HepG2 (cell line): ENCODE results near the gene SEC23IP. TPM values are rescaled to one million over a fixed set of nuclear protein-coding genes. Genes with fewer than 3 reads are reported as not detected.

Experiments
- CREB1 ChIP-seq, 2 experiments: fragments of 450-650 bp in 1 of 2; IDR thresholded peaks; 2 replicates each; pipeline ENCODE4 v1.6.1; 2016 to 2017; ENCODE audit warnings: control low read depth in 1 of 2, mild to moderate bottlenecking in 1 of 2, missing compliant biosample characterization in 1 of 2, missing genetic modification characterization in 1 of 2
- CREM ChIP-seq, 2 experiments: sonication (generic) in 1 of 2; formaldehyde crosslinking in 1 of 2; IDR thresholded peaks; 2 replicates each; pipeline versions ENCODE4 v1.4.0 to v1.6.1; 2016 to 2020; ENCODE audit warnings: antibody characterized with exemption in 1 of 2, mild to moderate bottlenecking in 1 of 2, missing genetic modification reagents in 1 of 2
- FOXK2 ChIP-seq: fragments of 450-650 bp; IDR thresholded peaks from 2 replicates; pipeline ENCODE4 v1.6.1; 2016
- HNF4A ChIP-seq: sonication (generic); formaldehyde crosslinking; IDR thresholded peaks from 2 replicates; pipeline ENCODE4 v1.4.0; 2020; ENCODE audit warnings: missing genetic modification reagents
- ISL2 ChIP-seq: sonication (generic); formaldehyde crosslinking; IDR thresholded peaks from 2 replicates; pipeline ENCODE4 v1.5.0; 2020; ENCODE audit warnings: missing genetic modification reagents
- MIXL1 ChIP-seq: IDR thresholded peaks from 2 replicates; pipeline ENCODE4 v1.6.1; 2016
- MYNN ChIP-seq: sonication (generic); formaldehyde crosslinking; IDR thresholded peaks from 2 replicates; pipeline ENCODE4 v1.4.0; 2020; ENCODE audit warnings: mild to moderate bottlenecking, low read depth, missing genetic modification reagents
- PITX1 ChIP-seq: sonication (generic); formaldehyde crosslinking; IDR thresholded peaks from 2 replicates; pipeline ENCODE4 v1.5.1; 2020; ENCODE audit warnings: mild to moderate bottlenecking, missing genetic modification reagents
- SSRP1 ChIP-seq: IDR thresholded peaks from 2 replicates; pipeline ENCODE4 v1.6.1; 2016; ENCODE audit warnings: control low read depth
- THAP11 ChIP-seq: IDR thresholded peaks from 2 replicates; pipeline ENCODE4 v1.6.1; 2016; ENCODE audit warnings: missing biosample characterization, missing genetic modification reagents
- ZFP90 ChIP-seq: sonication (generic); formaldehyde crosslinking; IDR thresholded peaks from 2 replicates; pipeline ENCODE4 v1.8.0; 2022; ENCODE audit warnings: missing genetic modification reagents, mild to moderate bottlenecking, inconsistent platforms, borderline replicate concordance
- ZNF12 ChIP-seq: sonication (generic); formaldehyde crosslinking; IDR thresholded peaks from 2 replicates; pipeline ENCODE4 v1.5.0; 2020; ENCODE audit warnings: missing genetic modification reagents
- ZSCAN25 ChIP-seq: sonication (generic); formaldehyde crosslinking; IDR thresholded peaks from 2 replicates; pipeline ENCODE4 v1.8.0; 2022; ENCODE audit warnings: mild to moderate bottlenecking, missing genetic modification reagents
- polyA plus RNA-seq, 8 experiments: library from polyadenylated mRNA; depleted of rRNA in 3 of 8; stranded (reverse) in 7 of 8; unstranded in 1 of 8; fragments of >200 nt; fragmentation: Illumina TruSeq in 4 of 8; extraction: Trizol in 4 of 8; gene quantifications; 2 replicates each; pipeline versions ENCODE4 v1.2.1 to v1.2.3, GENCODE V29; 2011 to 2016; ENCODE audit warnings: low read depth in 4 of 8, missing spikeins in 1 of 8, mixed read lengths in 1 of 8; ENCODE audit not compliant: insufficient read depth in 1 of 8
- total RNA-seq, 5 experiments: library from RNA; depleted of rRNA; stranded (reverse); fragments of >200 nt; fragmentation: Illumina TruSeq; extraction: Trizol; gene quantifications; 2 replicates each; pipeline ENCODE4 v1.2.3, GENCODE V29; 2016; ENCODE audit warnings: low read depth in 1 of 5
- TF ChIP-seq, protein P1 (sequence below): IDR thresholded peaks from 2 replicates; pipeline ENCODE4 v1.6.1; 2016; ENCODE audit warnings: low read depth, borderline replicate concordance
- TF ChIP-seq, protein P2 (sequence below): sonication (generic); formaldehyde crosslinking; IDR thresholded peaks from 2 replicates; pipeline ENCODE4 v1.5.1; 2020; ENCODE audit warnings: missing genetic modification reagents, mild to moderate bottlenecking, borderline replicate concordance
- TF ChIP-seq, protein P3 (sequence below): sonication (generic); formaldehyde crosslinking; conservative IDR thresholded peaks from 2 replicates; pipeline ENCODE4 v1.4.0; 2020; ENCODE audit warnings: missing genetic modification reagents
- TF ChIP-seq, protein P4 (sequence below): sonication (generic); formaldehyde crosslinking; IDR thresholded peaks from 2 replicates; pipeline ENCODE4 v1.5.0; 2020; ENCODE audit warnings: missing genetic modification reagents, mild to moderate bottlenecking, borderline replicate concordance
- TF ChIP-seq, protein P5 (sequence below): sonication (generic); formaldehyde crosslinking; IDR thresholded peaks from 2 replicates; pipeline ENCODE4 v1.4.0; 2020; ENCODE audit warnings: missing genetic modification reagents
- TF ChIP-seq, protein P6 (sequence below): IDR thresholded peaks from 2 replicates; pipeline ENCODE4 v1.6.1; 2016; ENCODE audit warnings: low read depth, missing genetic modification reagents, missing compliant biosample characterization

The SEC23IP gene
- total and polyA plus RNA-seq, 2 of the 13 experiments (the other 11 are each of a cell fraction or from before 2014, with no cell fraction given) = 32.3 to 57.7 TPM

DNA sequence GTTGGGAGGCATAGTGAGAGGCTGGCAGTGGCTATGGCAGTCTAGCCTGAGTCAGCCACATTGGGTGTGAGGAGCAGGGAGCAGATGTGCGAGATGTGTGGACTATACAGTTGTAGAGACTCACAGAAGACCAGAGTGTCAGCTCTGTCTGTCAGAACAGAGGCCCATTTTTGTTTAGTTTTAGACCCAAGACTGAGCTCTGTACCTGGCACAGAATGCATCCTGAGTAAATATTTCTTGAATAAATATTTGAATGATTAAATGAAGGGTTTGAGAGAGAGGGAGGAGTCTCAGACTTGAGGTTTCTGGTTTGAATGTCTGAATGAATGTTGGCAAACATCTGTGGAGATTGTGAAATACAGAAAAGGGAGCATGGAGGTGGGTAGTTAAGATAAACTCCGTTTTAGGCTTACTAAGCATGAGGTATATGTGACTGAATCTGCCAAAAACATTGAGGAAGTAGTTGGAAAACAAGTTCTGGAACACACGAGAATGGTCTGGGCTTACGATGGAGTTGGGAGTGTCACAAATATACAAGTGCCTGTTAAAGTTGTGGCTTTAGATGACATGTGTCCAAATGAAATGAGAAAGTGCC, 3.6 kb downstream of the SEC23IP start (continued):
- TF ChIP-seq, protein P1, sequence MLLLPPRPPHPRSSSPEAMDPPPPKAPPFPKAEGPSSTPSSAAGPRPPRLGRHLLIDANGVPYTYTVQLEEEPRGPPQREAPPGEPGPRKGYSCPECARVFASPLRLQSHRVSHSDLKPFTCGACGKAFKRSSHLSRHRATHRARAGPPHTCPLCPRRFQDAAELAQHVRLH (CRISPR knock-in tag) = no peak
- TF ChIP-seq, protein P2, sequence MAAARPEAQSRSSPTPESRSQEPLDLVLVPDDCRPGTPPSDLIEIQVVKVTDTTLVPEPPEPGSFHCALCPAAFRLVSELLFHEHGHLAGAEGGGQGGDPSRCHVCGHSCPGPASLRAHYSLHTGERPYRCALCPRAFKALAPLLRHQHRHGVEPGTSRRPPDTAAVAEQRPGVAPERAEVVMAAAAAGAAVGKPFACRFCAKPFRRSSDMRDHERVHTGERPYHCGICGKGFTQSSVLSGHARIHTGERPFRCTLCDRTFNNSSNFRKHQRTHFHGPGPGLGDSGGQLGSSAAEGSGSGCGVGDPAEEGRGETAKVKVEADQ = 0 out of 2 replicates have a peak, but pooled peaks have one; percentile 25
- TF ChIP-seq ZSCAN25 (CRISPR knock-in tag) = no peak
- 0 out of 2 replicates have a peak, but pooled peaks have one; percentile 27 for TF ChIP-seq ZFP90 (CRISPR knock-in tag)
- TF ChIP-seq CREM (IDR thresholded peaks at IDR 0.05) = peak; percentile 51
- TF ChIP-seq CREM (CRISPR knock-in tag; IDR thresholded peaks at IDR 0.05) = no peak
- TF ChIP-seq HNF4A (CRISPR knock-in tag) = peak; percentile 57
- TF ChIP-seq CREB1 (IDR thresholded peaks at IDR 0.05) = no peak
- TF ChIP-seq CREB1 (CRISPR knock-in tag; IDR thresholded peaks at IDR 0.05) = peak; percentile 74
- TF ChIP-seq, protein P3, sequence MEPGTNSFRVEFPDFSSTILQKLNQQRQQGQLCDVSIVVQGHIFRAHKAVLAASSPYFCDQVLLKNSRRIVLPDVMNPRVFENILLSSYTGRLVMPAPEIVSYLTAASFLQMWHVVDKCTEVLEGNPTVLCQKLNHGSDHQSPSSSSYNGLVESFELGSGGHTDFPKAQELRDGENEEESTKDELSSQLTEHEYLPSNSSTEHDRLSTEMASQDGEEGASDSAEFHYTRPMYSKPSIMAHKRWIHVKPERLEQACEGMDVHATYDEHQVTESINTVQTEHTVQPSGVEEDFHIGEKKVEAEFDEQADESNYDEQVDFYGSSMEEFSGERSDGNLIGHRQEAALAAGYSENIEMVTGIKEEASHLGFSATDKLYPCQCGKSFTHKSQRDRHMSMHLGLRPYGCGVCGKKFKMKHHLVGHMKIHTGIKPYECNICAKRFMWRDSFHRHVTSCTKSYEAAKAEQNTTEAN (CRISPR knock-in tag) = 0 out of 2 replicates have a peak, but pooled peaks have one; percentile 26
- peak; percentile 35; the same call in 1 of the 2 replicates for TF ChIP-seq MIXL1 (CRISPR knock-in tag)
- 0 out of 2 replicates have a peak, but pooled peaks have one; percentile 18 for TF ChIP-seq PITX1 (CRISPR knock-in tag)
- peak; percentile 16; the same call in 1 of the 2 replicates for TF ChIP-seq THAP11 (CRISPR knock-in tag)
- 0 out of 2 replicates have a peak, but pooled peaks have one; percentile 26 for TF ChIP-seq SSRP1 (CRISPR knock-in tag)
- no peak for TF ChIP-seq FOXK2
- TF ChIP-seq, protein P4, sequence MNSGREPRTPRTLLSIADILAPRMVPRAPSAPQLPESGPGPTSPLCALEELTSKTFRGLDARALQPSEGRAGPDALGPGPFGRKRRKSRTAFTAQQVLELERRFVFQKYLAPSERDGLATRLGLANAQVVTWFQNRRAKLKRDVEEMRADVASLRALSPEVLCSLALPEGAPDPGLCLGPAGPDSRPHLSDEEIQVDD (CRISPR knock-in tag) = no peak
- peak; percentile 17; the same call in 1 of the 2 replicates for TF ChIP-seq ZNF12 (CRISPR knock-in tag)
- TF ChIP-seq, protein P5, sequence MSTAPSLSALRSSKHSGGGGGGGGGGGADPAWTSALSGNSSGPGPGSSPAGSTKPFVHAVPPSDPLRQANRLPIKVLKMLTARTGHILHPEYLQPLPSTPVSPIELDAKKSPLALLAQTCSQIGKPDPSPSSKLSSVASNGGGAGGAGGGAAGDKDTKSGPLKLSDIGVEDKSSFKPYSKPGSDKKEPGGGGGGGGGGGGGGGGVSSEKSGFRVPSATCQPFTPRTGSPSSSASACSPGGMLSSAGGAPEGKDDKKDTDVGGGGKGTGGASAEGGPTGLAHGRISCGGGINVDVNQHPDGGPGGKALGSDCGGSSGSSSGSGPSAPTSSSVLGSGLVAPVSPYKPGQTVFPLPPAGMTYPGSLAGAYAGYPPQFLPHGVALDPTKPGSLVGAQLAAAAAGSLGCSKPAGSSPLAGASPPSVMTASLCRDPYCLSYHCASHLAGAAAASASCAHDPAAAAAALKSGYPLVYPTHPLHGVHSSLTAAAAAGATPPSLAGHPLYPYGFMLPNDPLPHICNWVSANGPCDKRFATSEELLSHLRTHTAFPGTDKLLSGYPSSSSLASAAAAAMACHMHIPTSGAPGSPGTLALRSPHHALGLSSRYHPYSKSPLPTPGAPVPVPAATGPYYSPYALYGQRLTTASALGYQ (CRISPR knock-in tag) = 0 out of 2 replicates have a peak, but pooled peaks have one; percentile 56
- TF ChIP-seq, protein P6, sequence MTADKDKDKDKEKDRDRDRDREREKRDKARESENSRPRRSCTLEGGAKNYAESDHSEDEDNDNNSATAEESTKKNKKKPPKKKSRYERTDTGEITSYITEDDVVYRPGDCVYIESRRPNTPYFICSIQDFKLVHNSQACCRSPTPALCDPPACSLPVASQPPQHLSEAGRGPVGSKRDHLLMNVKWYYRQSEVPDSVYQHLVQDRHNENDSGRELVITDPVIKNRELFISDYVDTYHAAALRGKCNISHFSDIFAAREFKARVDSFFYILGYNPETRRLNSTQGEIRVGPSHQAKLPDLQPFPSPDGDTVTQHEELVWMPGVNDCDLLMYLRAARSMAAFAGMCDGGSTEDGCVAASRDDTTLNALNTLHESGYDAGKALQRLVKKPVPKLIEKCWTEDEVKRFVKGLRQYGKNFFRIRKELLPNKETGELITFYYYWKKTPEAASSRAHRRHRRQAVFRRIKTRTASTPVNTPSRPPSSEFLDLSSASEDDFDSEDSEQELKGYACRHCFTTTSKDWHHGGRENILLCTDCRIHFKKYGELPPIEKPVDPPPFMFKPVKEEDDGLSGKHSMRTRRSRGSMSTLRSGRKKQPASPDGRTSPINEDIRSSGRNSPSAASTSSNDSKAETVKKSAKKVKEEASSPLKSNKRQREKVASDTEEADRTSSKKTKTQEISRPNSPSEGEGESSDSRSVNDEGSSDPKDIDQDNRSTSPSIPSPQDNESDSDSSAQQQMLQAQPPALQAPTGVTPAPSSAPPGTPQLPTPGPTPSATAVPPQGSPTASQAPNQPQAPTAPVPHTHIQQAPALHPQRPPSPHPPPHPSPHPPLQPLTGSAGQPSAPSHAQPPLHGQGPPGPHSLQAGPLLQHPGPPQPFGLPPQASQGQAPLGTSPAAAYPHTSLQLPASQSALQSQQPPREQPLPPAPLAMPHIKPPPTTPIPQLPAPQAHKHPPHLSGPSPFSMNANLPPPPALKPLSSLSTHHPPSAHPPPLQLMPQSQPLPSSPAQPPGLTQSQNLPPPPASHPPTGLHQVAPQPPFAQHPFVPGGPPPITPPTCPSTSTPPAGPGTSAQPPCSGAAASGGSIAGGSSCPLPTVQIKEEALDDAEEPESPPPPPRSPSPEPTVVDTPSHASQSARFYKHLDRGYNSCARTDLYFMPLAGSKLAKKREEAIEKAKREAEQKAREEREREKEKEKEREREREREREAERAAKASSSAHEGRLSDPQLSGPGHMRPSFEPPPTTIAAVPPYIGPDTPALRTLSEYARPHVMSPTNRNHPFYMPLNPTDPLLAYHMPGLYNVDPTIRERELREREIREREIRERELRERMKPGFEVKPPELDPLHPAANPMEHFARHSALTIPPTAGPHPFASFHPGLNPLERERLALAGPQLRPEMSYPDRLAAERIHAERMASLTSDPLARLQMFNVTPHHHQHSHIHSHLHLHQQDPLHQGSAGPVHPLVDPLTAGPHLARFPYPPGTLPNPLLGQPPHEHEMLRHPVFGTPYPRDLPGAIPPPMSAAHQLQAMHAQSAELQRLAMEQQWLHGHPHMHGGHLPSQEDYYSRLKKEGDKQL (CRISPR knock-in tag) = peak; percentile 75
- TF ChIP-seq MYNN (CRISPR knock-in tag) = no peak
- TF ChIP-seq ISL2 (CRISPR knock-in tag) = peak; percentile 79; the same call in 1 of the 2 replicates
